ENCODE results near the gene SMYD1. TPM values are rescaled to one million over a fixed set of nuclear protein-coding genes. Genes with fewer than 3 reads are reported as not detected.

The SMYD1 gene
- total RNA-seq, 1 donor from 2014 or later: 15.7 TPM

- DNase-seq: no peak
These were observed 21.4 kb downstream of the SMYD1 start for GRCh38 chr2:88088999-88089398.

DNA sequence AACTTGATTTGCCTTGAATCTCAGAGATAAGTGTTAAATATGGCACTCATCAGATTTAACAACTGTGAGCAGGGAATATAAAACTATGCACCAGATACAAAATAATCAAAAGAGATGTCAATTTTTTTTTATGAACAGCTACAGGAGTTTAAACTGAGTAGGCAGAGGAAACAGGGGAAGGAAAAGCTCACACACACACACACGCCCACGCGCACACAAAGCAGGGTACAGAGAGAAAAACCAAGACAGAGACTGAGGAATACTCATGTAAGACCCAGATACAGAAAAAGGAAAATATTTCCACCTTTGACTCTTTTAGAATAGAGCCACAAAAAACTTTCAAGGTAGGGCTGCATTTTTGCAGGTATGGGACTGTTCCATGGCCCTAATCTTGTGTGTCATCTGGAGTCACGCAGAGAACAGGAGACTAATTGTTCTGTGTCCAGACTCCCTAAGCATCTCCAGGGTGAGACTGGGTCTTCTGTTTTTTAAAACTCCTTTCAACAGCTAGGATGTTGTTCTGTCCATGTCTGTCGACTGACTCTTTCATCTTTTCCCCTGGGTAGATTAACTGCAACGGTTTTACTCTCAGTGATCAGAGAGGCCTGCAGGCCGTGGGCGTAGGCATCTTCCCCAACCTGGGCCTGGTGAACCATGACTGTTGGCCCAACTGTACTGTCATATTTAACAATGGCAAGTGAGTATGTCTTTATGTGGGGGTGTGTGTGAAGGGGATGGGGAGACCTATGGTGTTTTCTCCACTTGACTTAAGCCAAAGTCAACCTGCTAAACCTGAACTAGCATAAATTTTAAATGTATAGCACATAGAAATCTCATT is 23.0 kb downstream of the SMYD1 start:
- DNase-seq: no peak

GRCh38 chr2:88091943-88092342 is 24.3 kb downstream of the SMYD1 start:
- no peak for DNase-seq

- no peak for DNase-seq
These were observed 25.1 kb downstream of the SMYD1 start for GRCh38 chr2:88092773-88093172.

DNA sequence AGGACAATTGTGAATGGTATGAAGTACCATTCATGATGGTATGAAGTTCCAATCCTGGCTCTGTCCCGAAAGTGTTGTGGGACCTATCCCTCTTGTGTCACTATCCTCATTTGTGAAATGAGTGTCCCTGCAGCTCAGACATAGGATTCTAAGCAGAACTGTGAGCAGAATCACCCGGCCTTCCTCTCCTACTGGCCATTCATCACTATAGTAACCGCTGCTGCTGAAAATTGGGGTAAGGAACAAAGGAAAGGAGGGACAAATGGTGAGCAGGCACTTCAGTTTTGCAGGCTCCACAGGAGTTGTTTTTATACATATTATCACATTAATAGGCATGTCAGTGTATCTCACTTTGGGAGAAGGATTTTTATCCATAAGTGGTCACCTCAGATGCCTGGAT is 27.4 kb downstream of the SMYD1 start:
- DNase-seq: no peak

- no peak for DNase-seq
These were observed 29.1 kb downstream of the SMYD1 start for GRCh38 chr2:88096708-88097107.

GRCh38 chr2:88097192-88097591 is 29.6 kb downstream of the SMYD1 start:
- DNase-seq: no peak

- no peak for DNase-seq
These were observed 30.4 kb downstream of the SMYD1 start for GRCh38 chr2:88097891-88098557.

DNA sequence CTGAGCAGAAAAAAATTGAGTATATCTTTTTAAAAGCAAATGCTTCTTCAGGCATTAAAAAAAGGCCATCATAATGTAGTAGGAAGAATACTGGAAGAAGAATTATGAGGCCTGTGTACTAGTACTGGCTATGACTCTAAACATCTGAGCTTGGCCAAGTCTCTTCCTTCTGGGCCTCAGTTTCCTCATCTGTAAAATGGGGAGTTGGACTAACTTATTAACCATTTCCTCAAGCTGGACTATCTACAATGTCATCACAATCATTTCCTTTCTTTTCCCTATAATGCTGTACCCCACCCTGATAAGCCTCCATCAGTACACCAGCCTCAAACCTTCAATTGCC is 30.9 kb downstream of the SMYD1 start:
- DNase-seq: no peak

DNA sequence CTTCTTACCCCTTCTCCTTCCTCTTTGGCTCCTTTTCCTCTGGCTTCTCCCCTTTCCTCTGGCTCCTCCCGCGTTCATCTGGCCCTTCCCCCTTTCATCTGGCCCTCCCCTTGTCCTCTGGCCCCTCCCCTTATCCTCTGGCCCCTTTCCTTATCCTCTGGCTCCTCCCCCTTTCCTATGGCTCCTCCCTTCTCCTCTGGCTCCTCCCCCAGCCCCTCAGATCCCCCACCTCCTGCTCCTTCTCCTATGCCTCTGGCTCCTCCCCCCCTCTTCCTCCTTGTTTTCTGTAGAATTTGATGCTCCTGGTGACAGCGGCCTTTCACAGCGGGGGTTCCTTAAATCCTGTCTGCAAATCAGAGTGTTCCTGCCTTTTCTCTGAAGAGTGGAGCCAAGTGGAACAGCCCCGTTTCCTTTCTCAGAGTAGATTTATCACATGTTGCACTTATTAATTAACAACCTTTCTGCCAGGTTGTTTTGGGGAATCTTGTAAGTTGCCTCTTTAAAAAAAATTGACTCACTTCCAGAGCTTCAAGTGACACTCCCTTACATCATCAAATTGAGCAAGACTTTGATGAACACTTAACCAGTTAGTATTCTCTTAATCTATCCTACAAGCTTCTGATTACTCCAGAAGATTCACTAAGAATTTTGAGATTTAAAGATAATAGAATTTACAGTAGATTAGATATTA is 32.3 kb downstream of the SMYD1 start:
- DNase-seq: no peak

- no peak for DNase-seq
These were observed 32.8 kb downstream of the SMYD1 start for GRCh38 chr2:88100489-88100858.

GRCh38 chr2:88108796-88109195 is 41.2 kb downstream of the SMYD1 start:
- DNase-seq: no peak

DNA sequence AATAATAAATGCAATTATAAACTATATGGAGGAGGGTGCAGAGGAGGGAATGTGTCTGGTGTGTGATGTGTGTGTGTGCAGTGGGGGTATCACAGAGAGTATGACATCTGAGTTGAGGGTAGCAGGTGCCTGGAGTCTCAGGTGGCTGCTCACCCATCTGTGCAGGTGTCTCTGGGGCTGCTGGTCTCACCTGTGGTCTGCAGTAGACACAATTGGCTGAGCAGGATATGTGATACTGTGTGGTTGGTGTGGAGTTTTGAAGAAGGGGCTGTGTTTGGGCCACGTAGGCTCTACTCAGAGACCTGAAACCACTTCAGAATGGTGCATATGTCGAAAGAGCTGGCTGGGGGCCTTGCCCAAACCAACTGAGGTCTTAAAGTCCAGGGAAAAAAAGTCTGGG is 43.2 kb downstream of the SMYD1 start:
- no peak for DNase-seq

GRCh38 chr2:88113069-88113468 is 45.4 kb downstream of the SMYD1 start:
- no peak for DNase-seq

DNA sequence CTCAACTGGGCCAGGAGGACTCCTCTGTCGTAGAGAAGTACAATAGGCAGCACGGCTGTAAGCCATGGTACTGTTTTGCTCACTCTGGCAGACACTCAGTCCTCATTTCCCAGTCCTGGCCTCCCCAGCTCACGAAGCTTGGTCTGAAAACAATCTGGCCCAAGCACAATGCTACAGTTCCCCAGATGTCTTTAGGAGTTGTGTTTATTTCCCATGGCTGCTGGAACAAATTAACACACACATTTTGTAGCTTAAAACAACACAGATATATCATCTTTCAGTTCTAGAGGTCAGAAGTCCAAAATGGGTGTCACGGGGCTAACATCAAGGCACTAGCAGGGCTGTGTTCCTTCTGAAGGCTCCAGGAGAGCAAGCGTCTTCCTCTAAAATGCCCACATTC is 47.3 kb downstream of the SMYD1 start:
- peak; percentile 92 for DNase-seq

- no peak for DNase-seq
These were observed 48.3 kb downstream of the SMYD1 start for GRCh38 chr2:88115825-88116518.

DNA sequence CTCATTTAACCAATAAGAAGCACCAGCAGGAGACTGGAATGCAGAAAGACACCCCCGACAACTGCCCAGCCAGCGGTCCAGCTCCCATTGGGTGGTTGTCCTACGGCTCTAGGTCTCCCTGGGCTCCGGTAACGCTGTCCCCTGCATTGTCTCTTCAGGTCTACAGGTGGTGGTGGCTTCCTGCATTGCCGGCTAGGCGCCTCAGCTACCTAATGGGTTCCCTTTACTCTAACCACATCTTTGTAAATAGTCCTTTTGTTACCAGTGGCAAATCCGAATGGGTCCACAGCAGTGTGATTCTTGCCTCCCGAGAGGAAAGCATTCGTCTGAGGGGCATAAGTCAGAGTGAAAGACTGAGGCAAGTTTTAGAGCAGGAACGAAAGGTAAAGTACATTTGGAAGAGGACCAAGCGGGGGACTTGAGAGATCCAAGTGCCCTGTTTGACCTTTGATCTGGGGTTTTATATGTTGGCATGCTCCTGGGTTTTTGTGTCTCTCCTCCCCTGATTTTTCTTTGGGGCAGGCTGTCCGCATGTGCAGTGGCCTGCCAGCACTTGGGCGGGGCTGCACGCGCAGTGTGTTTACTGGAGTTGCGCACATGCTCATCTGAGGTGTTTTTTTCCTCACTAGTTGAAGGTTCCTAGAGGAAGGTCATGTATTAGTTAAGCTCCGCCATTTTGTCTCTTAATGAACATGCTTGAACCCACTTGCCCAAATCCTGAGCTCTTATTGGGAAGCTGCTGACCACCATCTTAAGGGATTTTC is 49.2 kb downstream of the SMYD1 start:
- DNase-seq: no peak

GRCh38 chr2:88117973-88118372 is 50.3 kb downstream of the SMYD1 start:
- no peak for DNase-seq

DNA sequence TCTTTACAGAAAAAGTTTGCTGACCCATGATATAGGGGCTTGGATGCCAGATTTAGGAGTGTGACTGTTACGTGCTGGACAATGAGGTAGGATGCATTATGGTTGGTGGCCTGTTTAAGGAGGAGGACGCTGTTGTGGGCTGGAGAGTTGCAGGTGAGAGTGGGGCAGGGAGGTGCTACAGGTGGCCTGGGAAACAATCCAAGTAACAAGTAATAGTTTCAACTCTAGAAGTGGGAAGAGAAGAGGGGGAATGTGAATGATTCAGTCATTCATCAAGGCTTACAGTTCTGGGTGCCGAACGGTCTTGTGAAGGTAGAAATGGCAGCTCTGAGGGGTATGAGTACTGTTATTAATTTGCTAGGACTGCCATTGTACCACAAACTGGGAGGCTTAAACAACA is 54.1 kb downstream of the SMYD1 start:
- no peak for DNase-seq

- DNase-seq: no peak
These were observed 54.7 kb downstream of the SMYD1 start for GRCh38 chr2:88122141-88122884.

Measured in skin of body (tissue), 2 donors.